Measurements from ENCODE around the gene FOLR1.

The FOLR1 gene

GRCh38 chr11:72222907-72223614 is 31.1 kb downstream of the FOLR1 start:
- TF ChIP-seq EZH2phosphoT487 (IDR thresholded peaks at IDR 0.05; ENCODE audit: borderline replicate concordance): no peak
- TF ChIP-seq, protein P1, sequence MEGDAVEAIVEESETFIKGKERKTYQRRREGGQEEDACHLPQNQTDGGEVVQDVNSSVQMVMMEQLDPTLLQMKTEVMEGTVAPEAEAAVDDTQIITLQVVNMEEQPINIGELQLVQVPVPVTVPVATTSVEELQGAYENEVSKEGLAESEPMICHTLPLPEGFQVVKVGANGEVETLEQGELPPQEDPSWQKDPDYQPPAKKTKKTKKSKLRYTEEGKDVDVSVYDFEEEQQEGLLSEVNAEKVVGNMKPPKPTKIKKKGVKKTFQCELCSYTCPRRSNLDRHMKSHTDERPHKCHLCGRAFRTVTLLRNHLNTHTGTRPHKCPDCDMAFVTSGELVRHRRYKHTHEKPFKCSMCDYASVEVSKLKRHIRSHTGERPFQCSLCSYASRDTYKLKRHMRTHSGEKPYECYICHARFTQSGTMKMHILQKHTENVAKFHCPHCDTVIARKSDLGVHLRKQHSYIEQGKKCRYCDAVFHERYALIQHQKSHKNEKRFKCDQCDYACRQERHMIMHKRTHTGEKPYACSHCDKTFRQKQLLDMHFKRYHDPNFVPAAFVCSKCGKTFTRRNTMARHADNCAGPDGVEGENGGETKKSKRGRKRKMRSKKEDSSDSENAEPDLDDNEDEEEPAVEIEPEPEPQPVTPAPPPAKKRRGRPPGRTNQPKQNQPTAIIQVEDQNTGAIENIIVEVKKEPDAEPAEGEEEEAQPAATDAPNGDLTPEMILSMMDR (conservative IDR thresholded peaks at IDR 0.05; ENCODE audit: low read length): no peak
- Histone ChIP-seq H4K20me1 (ENCODE audit: insufficient read depth, low read length, poor library complexity, severe bottlenecking) (peaks cover 24% of the 10 kb centered on the region), H2AFZ (ENCODE audit: low read length) (peak overlapping the region; percentile 85), H3K4me1 (ENCODE audit: insufficient read depth, low read length, poor library complexity, severe bottlenecking) (peaks cover 38% of the 10 kb centered on the region), H3K36me3 (ENCODE audit: insufficient read depth, low read length) (0 out of 2 replicates have a peak, but pooled peaks cover 3% of the 10 kb centered on the region), H3K79me2 (ENCODE audit: insufficient read depth, low read length) (peaks cover 37% of the 10 kb centered on the region), H3F3A (ENCODE audit: low read depth) (no peaks in the 10 kb centered on the region), H3K9me2 (replicated peaks; ENCODE audit: low read depth, low read length) (no peaks in the 10 kb centered on the region), H3K27me3 (ENCODE audit: insufficient read depth, low read length, poor library complexity, severe bottlenecking) (no peaks in the 10 kb centered on the region), H3K4me3 (ENCODE audit: low read length, poor library complexity, severe bottlenecking) (peak overlapping the region; percentile 99), H3K9ac (ENCODE audit: low read depth, low read length, poor library complexity, severe bottlenecking) (peak overlapping the region; percentile 94), H3K9me3 (ENCODE audit: insufficient read depth, low read depth, low read length) (no peaks in the 10 kb centered on the region), H3K4me2 (ENCODE audit: low read depth, low read length, poor library complexity, severe bottlenecking) (peak overlapping the region; percentile 78)

GRCh38 chr11:72223615-72224563 is 31.9 kb downstream of the FOLR1 start:
- H3K79me2 ChIP-seq (ENCODE audit: insufficient read depth, low read length): peaks cover 37% of the 10 kb centered on the region
- H3K4me3 ChIP-seq (ENCODE audit: low read length, poor library complexity, severe bottlenecking): peak overlapping the region; percentile 99
- peak overlapping the region; percentile 94 for H3K9ac ChIP-seq (ENCODE audit: low read depth, low read length, poor library complexity, severe bottlenecking)
- no peaks in the 10 kb centered on the region for H3K9me3 ChIP-seq (ENCODE audit: insufficient read depth, low read depth, low read length)
- H3K9me2 ChIP-seq (replicated peaks; ENCODE audit: low read depth, low read length): no peaks in the 10 kb centered on the region
- no peaks in the 10 kb centered on the region for H3F3A ChIP-seq (ENCODE audit: low read depth)
- no peaks in the 10 kb centered on the region for H3K27me3 ChIP-seq (ENCODE audit: insufficient read depth, low read length, poor library complexity, severe bottlenecking)
- peaks cover 7% of the 10 kb centered on the region; the same call in 1 of the 2 replicates for H3K36me3 ChIP-seq (ENCODE audit: insufficient read depth, low read length)
- H2AFZ ChIP-seq (ENCODE audit: low read length): peak overlapping the region; percentile 85
- peaks cover 24% of the 10 kb centered on the region for H4K20me1 ChIP-seq (ENCODE audit: insufficient read depth, low read length, poor library complexity, severe bottlenecking)
- TF ChIP-seq, protein P1 (conservative IDR thresholded peaks at IDR 0.05; ENCODE audit: low read length): no peak
- TF ChIP-seq EZH2phosphoT487 (IDR thresholded peaks at IDR 0.05; ENCODE audit: borderline replicate concordance): no peak
- H3K4me2 ChIP-seq (ENCODE audit: low read depth, low read length, poor library complexity, severe bottlenecking): peak overlapping the region; percentile 97
- peaks cover 38% of the 10 kb centered on the region for H3K4me1 ChIP-seq (ENCODE audit: insufficient read depth, low read length, poor library complexity, severe bottlenecking)

DNA sequence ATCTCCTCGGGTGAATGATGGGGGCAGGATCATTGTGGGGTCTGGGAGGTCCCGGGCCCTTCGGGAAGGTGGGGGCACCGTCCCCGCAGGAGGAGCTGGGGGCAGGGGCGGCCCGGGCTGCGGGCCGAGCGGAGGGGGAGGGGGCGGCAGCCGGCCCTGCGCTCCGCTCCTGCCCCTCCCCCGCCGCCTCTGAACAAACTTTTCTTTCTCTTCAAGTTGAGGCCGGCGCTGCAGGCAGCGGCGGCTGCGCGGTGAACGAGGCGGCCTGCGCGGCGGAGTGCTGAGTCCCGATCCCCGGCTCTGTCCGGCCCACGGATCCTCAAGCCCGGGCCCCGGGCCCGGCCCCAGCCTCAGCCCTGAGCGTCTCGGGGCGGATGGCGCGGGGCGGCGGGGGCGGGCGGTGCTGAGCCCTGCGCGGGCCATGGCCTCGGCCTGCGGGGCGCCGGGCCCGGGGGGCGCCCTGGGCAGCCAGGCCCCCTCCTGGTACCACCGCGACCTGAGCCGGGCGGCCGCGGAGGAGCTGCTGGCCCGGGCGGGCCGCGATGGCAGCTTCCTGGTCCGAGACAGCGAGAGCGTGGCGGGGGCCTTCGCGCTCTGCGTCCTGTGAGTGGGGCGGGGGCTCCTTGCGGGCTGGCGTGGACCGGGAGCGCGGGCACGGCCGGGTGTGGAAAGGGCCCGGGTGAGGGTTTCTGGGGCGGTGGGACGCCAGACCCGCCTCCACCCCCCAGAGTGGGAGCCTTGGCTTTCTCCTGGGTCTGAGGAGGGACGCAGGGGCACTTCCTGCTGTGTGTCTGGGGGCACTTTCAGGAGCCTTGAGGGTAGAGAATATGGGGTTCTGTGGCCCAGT is 32.8 kb downstream of the FOLR1 start, which contains the start of gene INPPL1:
Gene INPPL1, plus strand, starts transcription at position 204 of the 847 bp plus-strand sequence. Its CDS starts 218 bp downstream, at position 422.
- Histone ChIP-seq H3K4me2 (ENCODE audit: low read depth, low read length, poor library complexity, severe bottlenecking) (peak within 1 kb of the TSS; percentile 97), H3K36me3 (ENCODE audit: insufficient read depth, low read length) (peaks cover 16% of the 10 kb centered on the region; the same call in 1 of the 2 replicates), H4K20me1 (ENCODE audit: insufficient read depth, low read length, poor library complexity, severe bottlenecking) (peaks cover 24% of the 10 kb centered on the region), H3K4me3 (ENCODE audit: low read length, poor library complexity, severe bottlenecking) (peak within 1 kb of the TSS; percentile 99), H3K4me1 (ENCODE audit: insufficient read depth, low read length, poor library complexity, severe bottlenecking) (peaks cover 38% of the 10 kb centered on the region), H3K27me3 (ENCODE audit: insufficient read depth, low read length, poor library complexity, severe bottlenecking) (no peaks in the 10 kb centered on the region), H3K9me2 (replicated peaks; ENCODE audit: low read depth, low read length) (no peaks in the 10 kb centered on the region), H3K79me2 (ENCODE audit: insufficient read depth, low read length) (peaks cover 37% of the 10 kb centered on the region), H3K9ac (ENCODE audit: low read depth, low read length, poor library complexity, severe bottlenecking) (peak within 1 kb of the TSS; percentile 94), H3K9me3 (ENCODE audit: insufficient read depth, low read depth, low read length) (no peaks in the 10 kb centered on the region), H2AFZ (ENCODE audit: low read length) (peak within 1 kb of the TSS; percentile 85), H3F3A (ENCODE audit: low read depth) (no peaks in the 10 kb centered on the region)
- TF ChIP-seq, protein P1 (conservative IDR thresholded peaks at IDR 0.05; ENCODE audit: low read length): no peak
- TF ChIP-seq EZH2phosphoT487 (IDR thresholded peaks at IDR 0.05; ENCODE audit: borderline replicate concordance): no peak
